Psoas muscle (tissue), 8 donors: Measurements from ENCODE around the gene CCDC85B. TPM values are rescaled to one million over a fixed set of nuclear protein-coding genes. Genes with fewer than 3 reads are reported as not detected.

Experiments used
- ATAC-seq, 4 donors: fragments of 200-7000 bp; cut with Tn5 transposase; one replicate each; pipeline ENCODE4 v1.9.1; 2020; ENCODE audit warnings: moderate library complexity in 3 of 4, mild to moderate bottlenecking in 2 of 4
- DNase-seq, 2 donors: peaks; one replicate each; pipeline ENCODE4 v3.0.0-alpha.2; 2020
- H3K27ac ChIP-seq: fragments of 200-600 bp; one replicate; pipeline ENCODE4 v1.8.0; 2022
- H3K27me3 ChIP-seq, 3 donors: fragments of 200-600 bp in 1 of 3; one replicate each; pipeline versions ENCODE4 v1.6.1 to v1.8.0; 2013 to 2022; ENCODE audit warnings: low read length in 2 of 3, mild to moderate bottlenecking in 2 of 3, moderate library complexity in 1 of 3; ENCODE audit not compliant: insufficient read depth in 3 of 3
- H3K36me3 ChIP-seq, 2 donors: fragments of 200-600 bp in 1 of 2; one replicate each; pipeline versions ENCODE4 v1.6.1 to v1.8.0; 2013 to 2022; ENCODE audit warnings: low read depth in 1 of 2, mild to moderate bottlenecking in 1 of 2, moderate library complexity in 1 of 2; ENCODE audit not compliant: insufficient read depth in 1 of 2
- H3K4me1 ChIP-seq: fragments of 200-600 bp; one replicate; pipeline ENCODE4 v1.8.0; 2022
- H3K4me3 ChIP-seq: fragments of 200-600 bp; one replicate; pipeline ENCODE4 v1.8.0; 2022; ENCODE audit warnings: mild to moderate bottlenecking
- H3K9me3 ChIP-seq: fragments of 200-600 bp; one replicate; pipeline ENCODE4 v1.8.0; 2022
- CTCF ChIP-seq: fragments of 200-600 bp; IDR thresholded peaks from one replicate; pipeline ENCODE4 v1.8.0; 2022; ENCODE audit warnings: antibody characterized with exemption
- WGBS, 3 donors: extraction: QIAGEN DNeasy Blood & Tissue Kit; methylation state at CpG; one replicate each; pipeline versions ENCODE4 v1.1.6 to v1.1.7; 2013; 5-methylcytosine and 5-hydroxymethylcytosine counted together
- intact Hi-C, 2 donors: fragments of 100-400 bp; cut with DNase I; formaldehyde crosslinking; loops; one replicate each; pipeline versions ENCODE4 v1.11.0 to v1.14.2; 2022
- polyA plus RNA-seq, 3 donors: library from polyadenylated mRNA; stranded (reverse); fragments of 200-250 nt; gene quantifications; one replicate each; pipeline ENCODE4 v1.2.3, GENCODE V29; 2013
- total RNA-seq, 4 donors: library from RNA; stranded (reverse); fragmentation: NEBNext Ultra II Directional in 2 of 4; extraction: Animal tissue kit (Norgen Biotek cat#: 25700) in 2 of 4; gene quantifications; one replicate each; pipeline versions ENCODE4 v1.2.1 to v1.2.4, GENCODE V29; 2021 to 2023
- donor health status: healthy with polysubstance abuse.
- donor health status: DM: no; HTN: no; CAD: no; lungs with moderate emphysema.
- donor health status: Bipolar disorder and iron deficiency.
- donor health status: healthy.
- donor health status: DM: yes; HTN: yes; CAD: no.
- donor health status: DM: no; HTN: no; CAD: no.
- donor health status: DM: no; HTN: no; CAD: no.
- donor health status: DM: yes; HTN: yes; CAD: no.

CCDC85B gene
- total and polyA plus RNA-seq, 7 donors = 16.7 to 39.6 (median 26.5) TPM

- intact Hi-C loops = no loop called here
- ATAC-seq (no peak), DNase-seq (no peak)
- Histone ChIP-seq H3K27ac (peak overlapping the region; percentile 97), H3K4me1 (peaks cover 23% of the 10 kb centered on the region), H3K4me3 (peak overlapping the region; percentile 75), H3K36me3 (peaks cover 0 to 8% of the 10 kb centered on the region in 2 donors), H3K27me3 (no peaks in the 10 kb centered on the region), H3K9me3 (no peaks in the 10 kb centered on the region)
- no peak for TF ChIP-seq CTCF
- 63 to 73% (median 67%) methylated on average over 10 of the region's 10 CpGs for WGBS, 3 donors
Observed at GRCh38 chr11:65892661-65893317, 2.3 kb downstream of the CCDC85B start.

DNA sequence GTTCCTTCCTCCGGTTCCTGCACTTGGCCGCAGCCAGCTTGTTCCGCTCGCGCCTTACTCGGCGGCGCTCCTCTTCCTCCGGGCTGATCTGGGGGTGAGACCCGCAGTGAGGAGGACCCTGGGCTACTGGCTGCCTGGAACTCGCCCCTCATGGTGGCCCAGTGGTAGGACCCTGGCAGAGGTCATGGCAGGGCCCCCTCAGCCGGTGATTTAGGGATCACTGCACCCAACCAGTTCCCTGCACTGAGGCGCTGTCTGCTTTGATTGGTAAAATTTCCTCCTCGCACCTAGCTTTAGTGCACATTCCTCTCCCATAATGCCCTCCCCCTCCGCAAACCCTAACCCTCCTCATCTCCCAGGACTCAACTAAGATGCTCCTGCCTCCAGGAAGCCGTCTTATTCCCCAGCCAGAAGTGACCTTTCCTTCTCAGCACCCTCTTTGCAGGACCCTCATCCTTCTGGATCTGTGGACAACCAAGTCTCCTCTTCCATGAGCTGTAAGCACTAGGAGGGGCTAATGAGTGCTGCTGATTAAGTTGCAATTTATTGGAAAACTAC lies 3.6 kb downstream of the CCDC85B start:
- no peak for TF ChIP-seq CTCF
- Histone ChIP-seq H3K4me1 (peaks cover 20% of the 10 kb centered on the region), H3K4me3 (peak overlapping the region; percentile 75), H3K27me3 (peaks cover 0 to under 1% (median 0%) of the 10 kb centered on the region in 3 donors), H3K27ac (peak overlapping the region; percentile 97), H3K9me3 (no peaks in the 10 kb centered on the region), H3K36me3 (peaks cover 0 to 8% of the 10 kb centered on the region in 2 donors)
- WGBS, 3 donors = 70 to 82% (median 76%) methylated on average over 16 of the region's 16 CpGs
- no peak for ATAC-seq
- intact Hi-C loops = no loop called here
- DNase-seq = no peak

GRCh38 chr11:65895482-65895981 lies 5.1 kb downstream of the CCDC85B start:
- DNase-seq (no peak), ATAC-seq (no peak)
- H3K9me3 ChIP-seq = no peaks in the 10 kb centered on the region
- H3K27me3 ChIP-seq = peaks cover 0 to 8% (median 6%) of the 10 kb centered on the region in 3 donors
- TF ChIP-seq CTCF = no peak
- H3K36me3 ChIP-seq = peaks cover 0 to 8% of the 10 kb centered on the region in 2 donors
- peaks cover 10% of the 10 kb centered on the region for H3K4me1 ChIP-seq
- H3K27ac ChIP-seq = no peak overlapping the region
- WGBS, 3 donors = 92 to 97% (median 95%) methylated on average over 5 of the region's 5 CpGs
- no peak overlapping the region for H3K4me3 ChIP-seq
- intact Hi-C loops = no loop called here

GRCh38 chr11:65896034-65896999 lies 5.8 kb downstream of the CCDC85B start:
- no peak overlapping the region for H3K4me3 ChIP-seq
- peaks cover 0 to 8% (median 6%) of the 10 kb centered on the region in 3 donors for H3K27me3 ChIP-seq
- H3K4me1 ChIP-seq = peaks cover 10% of the 10 kb centered on the region
- TF ChIP-seq CTCF = no peak
- WGBS, 3 donors = 93 to 96% (median 93%) methylated on average over 14 of the region's 14 CpGs
- intact Hi-C loops = no loop called here
- ATAC-seq (no peak), DNase-seq (no peak)
- H3K9me3 ChIP-seq = no peaks in the 10 kb centered on the region
- H3K27ac ChIP-seq = no peak overlapping the region
- H3K36me3 ChIP-seq = peaks cover 0 to 8% of the 10 kb centered on the region in 2 donors
